Measurements from ENCODE around the gene DCDC1. TPM values are rescaled to one million over a fixed set of nuclear protein-coding genes. Genes with fewer than 3 reads are reported as not detected.

DCDC1 gene
- polyA plus RNA-seq, 5 donors, result 1.7 to 3.2 (median 2.6) TPM

DNA sequence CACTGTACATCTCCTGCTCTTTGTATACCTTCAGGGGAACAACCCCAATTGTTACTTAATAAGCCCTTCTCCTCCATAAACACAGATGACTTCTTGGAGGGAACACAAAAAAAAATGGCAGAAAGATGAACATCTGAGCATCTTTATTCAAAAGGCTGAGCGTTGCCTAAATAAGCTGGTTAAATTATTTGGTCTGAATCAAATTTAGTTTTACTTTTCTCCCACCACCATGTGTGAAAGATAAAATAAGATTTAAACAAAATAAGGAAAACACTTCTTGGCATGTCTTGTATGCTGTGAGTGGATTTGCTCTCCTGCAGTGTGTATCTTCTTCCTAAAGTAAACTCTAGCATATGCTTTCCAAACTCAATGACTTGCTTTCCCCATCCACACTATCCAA, 137.9 kb downstream of the DCDC1 start:
- DNase-seq, result no peak

DNA sequence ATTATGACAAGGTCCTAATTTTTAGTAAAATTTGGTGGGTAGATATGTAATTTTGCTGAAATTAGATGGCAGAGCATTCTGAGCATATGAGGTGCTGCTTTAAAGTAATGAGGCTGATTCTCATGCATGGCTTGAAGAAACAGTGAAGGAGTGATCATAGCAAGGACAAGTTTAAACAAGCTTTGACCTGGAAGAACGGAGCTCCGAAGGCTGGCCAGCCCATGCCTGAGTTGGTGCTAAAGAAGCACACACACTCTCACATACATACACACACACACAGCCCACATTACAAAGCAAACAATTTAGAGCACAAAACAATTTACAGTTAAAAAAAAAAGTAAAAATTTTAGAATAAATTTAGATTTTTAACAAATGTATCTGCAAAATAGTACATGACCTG, 150.7 kb downstream of the DCDC1 start:
- DNase-seq, result no peak

DNA sequence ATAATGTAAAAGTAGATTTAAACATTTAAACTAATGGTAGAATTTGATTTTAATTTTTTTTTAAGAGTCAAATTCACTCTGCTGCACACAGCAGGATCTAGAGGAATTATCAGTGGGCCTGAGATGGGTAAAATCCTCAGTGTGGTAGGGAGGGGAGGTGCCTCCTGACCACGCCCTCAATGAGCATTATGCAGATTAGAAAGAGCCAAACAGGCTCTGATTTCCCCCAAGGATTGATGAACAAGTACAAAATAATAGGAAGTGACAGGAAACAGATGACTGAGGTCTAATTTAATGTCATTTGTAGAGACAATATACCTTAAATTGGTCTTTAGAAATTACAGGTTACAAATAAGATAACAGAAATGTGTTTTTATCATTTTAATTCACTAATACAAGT, 155.2 kb downstream of the DCDC1 start:
- DNase-seq, result no peak

DNA sequence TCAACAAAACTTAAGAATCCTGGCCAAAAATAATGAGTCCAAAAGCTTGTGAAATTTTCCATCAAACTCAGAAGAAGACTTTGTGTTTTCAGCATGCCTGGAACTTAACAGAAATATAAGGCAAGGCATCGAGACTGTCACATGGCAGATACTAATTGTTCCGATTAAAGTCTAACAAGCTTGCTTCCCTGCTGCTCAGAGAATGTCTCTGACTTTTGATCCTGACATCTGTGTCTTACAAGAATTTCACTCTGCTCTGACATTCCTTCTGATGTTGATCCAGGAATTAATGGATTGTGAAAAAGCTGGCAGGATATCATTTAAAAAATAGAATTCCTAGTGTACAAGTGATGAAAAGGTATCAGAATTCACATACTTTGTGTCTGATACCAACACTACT, 170.2 kb downstream of the DCDC1 start:
- DNase-seq, result peak; percentile 3 to 8

DNA sequence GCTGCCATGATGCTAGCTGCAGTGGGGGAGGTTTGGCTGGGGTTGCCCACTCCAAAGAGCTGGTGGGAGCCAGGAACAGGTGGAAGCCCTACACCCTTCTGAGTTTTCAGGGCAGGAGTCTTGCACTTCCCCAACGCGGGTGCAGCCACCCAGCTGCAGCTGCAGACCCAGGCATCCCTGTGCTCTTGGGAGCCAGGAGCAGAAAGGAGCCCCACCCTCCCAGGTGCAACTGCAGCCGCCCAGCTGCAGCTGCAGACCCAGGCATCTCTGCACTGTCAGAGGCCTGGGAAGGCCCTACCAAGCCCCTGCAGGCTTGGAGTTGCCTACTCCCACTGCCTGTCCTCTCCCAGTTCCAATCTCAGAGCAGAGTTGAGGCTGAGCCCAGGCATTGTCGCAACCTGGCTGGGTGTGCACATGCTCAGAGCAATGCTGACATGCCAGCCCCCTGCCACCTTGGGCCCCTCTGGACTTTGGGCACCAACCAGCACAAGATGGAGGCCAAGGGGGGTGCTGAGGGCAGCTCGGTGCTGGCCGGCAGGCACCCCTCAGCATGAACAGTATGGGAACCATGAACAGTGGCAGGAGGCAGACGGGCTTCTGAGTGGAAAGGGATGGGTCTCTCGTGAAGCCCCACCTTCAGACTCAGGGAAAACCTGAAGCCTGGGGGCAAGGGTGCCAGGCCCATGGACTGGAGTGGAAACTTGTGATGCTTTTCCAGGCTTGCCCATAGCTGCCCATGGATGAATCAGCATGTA, 195.4 kb downstream of the DCDC1 start:
- DNase-seq, result no peak

DNA sequence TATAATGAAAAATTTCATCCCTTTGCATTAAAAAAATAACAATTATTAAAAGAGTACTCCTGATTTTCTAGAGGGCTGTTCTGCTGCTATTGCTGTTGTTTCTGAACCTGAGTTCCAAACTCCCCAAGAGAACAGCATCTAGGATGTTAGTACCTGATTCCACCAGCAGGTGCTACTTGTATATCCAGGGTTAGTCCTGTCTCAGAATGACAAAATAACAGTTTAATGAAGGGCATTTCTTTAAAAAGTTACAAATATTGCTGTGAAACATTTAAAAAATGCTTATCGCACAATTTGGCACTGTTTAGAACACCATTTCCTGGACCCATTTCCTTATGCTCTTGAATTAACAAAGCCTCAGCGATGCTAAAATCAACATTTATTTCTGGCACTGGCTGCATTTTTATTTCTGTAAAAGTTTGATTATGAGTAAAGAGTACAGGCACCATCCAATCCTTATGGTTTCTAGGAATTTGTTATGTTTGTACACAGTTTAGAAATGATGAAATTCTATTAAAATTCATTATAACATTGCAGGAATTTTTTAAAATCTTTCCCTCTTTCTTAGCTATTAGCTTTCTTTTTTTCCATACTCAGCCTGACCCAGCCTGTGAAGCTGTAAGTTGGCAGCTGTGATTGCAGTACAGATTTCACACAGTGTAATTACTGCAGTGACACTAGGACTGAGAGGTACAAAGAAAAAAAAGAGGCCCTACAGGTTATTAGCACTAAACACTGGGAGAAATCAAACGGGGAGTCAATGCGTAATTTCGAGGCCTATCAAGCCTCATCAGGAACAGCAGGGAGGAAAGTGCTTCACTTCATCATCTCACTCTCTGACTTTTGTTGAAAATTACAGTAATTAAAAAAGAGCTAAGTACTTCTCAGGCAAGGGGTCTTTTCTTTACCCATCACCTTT, 208.8 kb downstream of the DCDC1 start:
- peak in 1 of 2 donors; percentile 8 for DNase-seq

DNA sequence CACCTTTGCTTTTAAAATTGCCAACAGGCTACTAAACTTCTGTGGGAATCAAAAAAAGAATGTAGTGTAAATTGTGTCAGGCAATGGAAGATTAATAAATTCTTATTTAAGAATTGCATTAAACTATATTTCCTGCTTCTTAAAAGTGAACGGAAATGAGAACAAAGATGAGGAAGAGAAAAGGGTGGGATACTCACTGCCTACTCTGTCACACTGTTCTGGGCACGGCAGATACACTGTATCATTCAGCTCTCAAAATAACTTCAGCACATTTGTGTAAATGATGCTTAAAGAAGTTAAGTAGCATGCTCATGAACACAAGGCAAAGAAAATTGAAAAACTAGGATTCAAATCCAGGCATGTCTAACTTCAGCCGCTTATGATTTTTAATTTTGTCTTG, 218.7 kb downstream of the DCDC1 start:
- DNase-seq, result no peak

DNA sequence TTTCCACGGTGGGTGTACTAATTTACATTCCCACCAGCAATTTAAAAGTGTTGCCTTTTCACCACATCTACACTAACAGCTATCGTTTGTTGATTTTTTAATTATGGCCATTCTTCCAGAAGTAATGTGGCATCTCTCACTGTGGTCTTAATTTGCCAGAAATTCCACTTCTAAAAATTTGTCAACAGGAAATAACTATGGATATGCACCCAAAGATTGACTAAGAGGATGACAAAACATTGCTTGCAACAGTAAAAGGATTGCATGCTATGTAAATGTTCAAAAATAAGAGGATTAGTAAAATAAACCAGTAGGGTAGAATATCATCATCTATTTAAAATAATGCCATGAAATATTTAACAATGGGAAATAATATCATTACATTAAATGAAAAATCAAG, 219.5 kb downstream of the DCDC1 start:
- DNase-seq, result no peak

DNA sequence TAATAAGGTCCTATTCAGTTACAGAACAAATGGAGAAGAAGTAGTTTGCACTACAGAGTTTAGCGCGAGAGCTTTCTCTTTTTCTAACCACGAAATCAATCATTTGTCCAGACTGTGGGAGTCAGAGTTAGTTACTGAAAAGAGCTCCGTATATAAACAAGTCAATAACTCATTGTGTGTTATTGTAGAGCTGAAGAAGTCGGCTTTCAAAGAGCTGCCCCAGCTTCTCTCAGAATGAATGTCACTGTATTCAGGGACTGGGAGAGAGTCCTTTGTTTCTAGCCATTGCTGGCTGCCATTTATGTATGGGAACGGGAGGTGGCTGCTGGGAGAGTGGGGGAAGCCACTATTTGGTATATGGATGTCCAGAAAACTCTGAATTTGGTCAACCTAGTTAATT, 227.8 kb downstream of the DCDC1 start:
- DNase-seq, result no peak

DNA sequence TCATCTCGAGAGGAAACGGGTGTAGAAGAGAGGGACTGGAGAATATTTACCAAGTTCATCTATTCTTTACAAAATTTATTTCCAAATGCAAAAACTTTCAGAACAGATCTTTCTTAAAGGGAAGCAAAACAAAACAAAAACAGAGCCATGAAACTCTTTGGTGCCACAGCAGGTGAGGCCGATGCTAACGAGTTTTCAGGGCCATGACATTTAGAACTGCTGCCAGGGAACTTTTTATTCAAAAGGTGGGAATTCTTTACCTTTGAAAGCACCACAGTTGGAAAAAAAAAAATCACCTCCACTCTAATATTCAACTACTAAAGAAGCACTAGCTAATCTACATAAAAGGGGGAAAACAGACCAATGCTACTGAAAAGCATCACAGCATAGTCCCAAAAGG, 230.1 kb downstream of the DCDC1 start:
- DNase-seq, result no peak

DNA sequence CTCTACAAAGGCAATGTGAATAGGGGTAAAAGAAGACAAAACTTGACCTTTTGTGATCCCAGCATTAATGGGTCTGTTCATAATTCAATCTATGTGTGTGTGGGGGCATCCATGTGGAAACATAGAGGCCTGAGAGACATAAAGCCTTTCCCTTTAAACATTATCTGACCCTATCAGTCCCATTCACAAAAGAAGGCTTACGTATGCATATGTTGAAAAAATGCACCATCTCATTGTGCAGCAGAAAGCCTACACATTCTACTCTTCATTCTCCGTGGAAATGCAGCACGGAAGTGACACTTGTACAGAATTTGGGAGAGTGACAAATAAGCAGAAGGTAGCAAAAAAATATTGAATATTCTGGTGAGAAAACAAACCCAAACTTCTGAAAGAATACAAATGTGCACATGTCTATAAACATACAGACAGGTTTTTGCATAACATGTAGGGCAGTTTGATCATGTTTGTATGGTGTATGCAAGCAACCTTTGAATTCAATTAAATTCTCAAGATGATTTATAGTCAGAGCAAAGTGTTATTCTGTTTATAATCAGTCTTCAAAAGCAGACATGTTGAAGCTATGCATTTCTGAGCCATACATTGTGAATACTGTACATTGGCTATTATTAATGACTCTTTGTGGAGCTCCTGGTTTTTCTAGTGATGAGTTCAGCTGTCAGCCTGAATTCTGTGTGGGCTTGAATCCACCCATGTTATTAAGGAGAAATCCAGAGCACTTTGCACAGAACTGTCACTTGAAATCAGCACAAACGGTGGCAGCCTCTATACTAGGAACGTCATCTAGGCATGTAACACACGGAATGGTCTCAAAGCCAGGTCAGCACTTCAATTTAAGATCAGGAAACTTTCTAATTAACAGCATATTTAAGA, 236.8 kb downstream of the DCDC1 start:
- no peak for DNase-seq

DNA sequence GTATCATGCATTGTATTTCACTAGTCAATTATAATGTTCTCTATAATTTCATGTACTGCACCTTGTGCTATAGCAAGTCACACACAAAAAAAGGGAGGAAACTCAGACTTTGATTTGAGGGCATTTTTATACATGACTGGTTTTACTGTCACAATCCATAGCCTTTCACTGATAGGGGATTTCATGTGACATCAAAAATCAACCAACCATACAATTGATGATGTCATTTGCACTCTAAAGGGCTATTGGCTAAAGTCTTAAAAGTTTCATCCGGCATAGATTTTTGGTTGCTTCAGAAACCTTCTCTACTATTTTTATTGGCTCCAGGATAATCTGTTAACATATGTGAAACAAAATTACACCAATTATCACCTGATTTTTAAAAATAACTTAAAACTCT, 237.8 kb downstream of the DCDC1 start:
- no peak for DNase-seq

DNA sequence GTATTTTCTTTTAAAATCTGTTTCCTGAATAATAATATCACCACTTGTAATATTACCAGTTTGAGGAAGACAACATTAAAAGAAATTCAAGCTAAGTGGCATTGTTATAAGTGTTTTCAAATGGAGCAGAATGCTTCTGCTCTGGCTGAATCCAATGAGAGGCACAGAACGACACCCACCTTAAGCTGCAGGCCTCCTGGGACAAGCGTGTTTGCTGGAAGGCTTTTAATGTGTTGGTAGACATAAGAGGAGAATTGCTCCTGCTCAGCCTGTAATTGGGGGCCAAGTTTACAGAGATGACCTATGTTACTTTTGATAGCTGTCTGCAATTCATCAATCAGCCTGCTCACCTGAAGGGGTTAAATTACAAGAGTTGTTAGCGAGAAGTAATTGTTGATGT, 242.2 kb downstream of the DCDC1 start:
- DNase-seq, result no peak

DNA sequence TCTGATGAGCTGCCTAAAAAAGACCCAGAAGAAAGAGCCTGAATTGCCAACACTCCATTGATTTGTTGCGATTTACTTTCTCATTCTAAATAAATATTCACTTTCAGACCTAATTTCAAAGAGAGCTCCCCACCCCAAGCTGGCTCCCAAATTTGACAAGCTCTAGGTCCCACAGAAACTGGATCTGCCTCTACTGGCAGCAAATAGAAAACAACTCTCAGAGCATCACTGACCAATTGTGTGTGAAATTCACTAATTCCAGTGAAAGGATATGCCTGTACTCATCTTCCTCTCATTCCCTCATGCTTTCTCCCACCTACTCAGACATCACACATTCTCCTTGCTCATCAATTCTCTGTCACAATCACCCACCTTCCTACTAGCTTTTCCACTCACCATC, 249.1 kb downstream of the DCDC1 start:
- DNase-seq, result no peak

DNA sequence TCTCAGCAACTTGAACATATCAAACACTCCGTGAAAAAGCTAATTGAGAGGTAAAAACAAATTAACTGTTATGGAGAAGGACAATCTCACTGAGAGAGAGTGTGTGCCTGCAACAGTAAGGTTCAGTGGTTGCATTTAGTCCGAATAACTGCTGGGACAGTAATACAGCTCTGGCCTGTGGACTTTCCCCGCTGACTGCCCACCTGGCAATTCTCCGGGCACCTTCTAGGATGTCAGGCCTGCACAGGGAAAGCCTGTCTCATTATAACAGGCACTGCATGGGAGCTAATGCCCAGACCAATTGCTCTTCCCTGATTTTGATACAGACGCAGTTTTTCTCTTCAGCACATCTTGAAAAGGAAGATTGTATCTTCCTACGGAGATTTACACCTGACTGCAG, 251.0 kb downstream of the DCDC1 start:
- DNase-seq, result no peak

DNA sequence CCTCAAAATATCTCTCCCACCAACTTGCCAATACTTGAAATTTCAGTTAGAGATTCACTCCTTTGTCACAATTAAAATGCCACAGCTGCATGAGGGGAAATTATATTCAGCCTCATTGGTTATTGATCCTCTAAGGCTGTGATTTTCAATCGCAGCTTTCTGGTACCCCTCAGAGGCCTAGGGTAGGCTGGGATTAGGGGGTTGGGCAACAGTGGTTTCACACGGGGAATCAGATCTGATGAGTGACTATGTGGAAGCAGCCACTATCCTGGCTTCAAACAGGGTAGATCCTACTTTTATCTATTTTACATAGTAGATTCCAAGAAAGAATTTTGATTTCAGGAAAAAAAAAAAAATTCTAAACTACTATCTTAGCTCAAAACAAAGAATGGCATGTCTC, 252.5 kb downstream of the DCDC1 start:
- DNase-seq, result no peak

DNA sequence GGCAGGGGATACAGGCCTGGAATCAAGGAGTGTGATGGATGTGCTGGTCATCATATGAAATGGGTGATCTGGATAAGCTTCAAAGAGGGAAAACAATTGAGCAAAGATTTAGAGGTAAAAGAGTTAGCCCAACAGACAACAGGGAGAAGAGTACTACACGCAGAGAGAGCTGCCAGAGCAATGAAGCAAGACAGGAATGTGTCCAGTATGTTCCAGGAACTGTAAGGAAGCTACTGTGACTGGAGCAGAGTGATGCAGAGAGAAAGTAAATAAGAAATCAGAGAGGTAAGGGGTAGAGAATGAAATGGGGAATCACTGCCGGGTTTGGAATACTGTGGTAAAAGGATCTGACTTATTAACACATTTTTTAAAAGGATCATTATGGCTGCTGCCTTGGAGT, 255.1 kb downstream of the DCDC1 start:
- no peak for DNase-seq

DNA sequence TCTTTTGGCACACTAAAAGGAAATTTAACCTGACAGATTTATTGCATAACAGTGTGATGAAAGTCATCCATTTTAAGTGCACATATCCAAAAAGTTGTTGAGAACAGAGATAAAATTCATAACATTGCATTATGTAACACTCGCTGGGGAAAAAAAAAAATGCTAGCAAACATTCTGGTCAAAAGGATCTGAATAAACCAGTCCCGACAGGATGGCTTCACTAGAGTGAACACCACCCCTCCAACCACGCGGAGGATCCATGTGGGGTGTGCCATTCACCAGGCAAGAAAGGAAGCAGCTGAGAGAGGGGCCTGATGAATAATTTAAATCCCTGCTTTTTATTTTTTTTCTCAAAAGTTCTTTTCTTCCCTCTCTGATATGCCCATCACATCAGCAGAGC, 258.7 kb downstream of the DCDC1 start:
- no peak for DNase-seq

DNA sequence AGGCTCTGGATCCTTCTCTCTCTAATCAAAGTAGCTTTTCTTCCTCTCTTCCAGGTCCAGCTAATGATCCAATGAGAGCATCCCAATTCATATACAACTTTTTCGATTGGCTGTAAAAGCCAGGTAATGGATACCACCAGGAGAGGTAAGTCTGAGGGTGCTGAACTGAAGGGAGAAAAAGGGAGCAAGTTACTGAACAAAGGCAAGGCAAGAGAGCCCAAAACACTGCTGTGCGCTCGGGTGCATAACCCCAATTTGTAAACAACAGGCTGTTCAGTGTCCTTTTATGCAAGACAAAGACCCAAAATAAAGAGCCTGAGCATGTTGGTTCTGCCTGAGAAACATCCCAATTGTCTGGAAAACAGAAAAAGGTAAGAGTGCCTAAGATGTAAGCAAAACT, 260.1 kb downstream of the DCDC1 start:
- no peak for DNase-seq

DNA sequence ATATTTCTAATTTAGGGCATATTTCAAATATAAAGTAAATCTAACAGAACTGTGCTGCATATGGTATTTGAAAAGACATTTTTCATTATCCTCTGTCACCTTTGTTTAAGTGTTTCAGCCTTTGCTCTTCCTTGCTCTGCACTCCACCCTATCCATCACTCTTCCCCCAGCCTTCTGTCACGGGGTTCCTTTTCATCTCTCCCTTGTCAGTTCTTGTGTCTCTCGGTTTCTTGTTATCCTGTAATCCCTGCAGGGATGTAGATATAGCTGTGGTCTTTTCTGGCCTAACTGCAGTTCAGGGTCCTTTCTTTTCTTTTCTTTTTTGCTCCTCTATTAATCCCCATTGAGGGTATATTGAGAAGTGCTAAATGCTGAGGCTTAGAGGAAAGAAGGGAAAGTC, 261.9 kb downstream of the DCDC1 start:
- no peak for DNase-seq

DNA sequence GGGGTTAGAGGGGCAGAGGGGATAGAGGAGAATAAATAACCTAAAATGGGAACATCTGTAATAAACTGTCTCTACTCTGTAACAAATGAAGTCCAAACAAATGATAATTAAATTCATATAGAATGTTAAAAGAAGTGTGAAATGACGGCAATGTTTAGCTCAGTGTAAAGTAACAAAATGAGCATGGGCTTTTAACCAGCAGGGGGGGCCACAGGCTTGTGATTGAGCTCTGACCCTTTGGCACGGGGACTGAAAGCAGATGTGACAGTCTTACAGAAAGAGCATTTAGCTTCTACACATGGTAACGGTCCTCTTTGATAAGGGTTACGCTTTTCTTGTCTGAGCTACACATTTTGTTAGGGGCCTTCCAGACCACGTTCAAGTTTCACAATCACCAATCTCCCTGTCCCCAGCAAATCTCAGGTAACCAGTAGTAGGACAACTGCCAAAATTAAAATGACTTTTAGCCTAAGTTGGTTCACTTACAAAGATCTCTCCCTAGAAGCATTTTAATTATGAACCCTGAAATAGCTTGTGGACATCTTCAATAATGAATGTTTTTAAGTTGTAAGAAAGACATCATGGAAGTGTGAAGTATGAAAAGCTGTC, 262.5 kb downstream of the DCDC1 start:
- DNase-seq, result peak; percentile 33 to 52

DNA sequence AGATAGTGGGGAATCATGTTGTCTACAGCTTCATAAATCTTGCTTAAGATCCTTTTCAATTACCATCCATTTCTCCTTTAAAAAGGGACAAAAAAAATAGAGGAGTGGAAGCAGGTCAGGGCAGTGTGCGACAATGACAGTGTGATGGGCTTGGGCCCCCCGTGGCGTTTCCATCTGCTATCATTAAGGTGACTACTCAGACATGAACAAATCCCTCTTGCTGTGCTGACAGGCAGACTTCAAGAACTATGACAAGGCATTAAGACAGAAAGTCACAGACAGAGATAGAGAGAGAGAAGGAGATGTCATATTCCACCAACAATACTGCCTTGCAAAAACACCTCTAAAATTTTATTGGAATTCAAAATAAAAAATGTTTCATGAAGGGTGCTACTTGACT, 263.2 kb downstream of the DCDC1 start:
- no peak for DNase-seq

Measured in right lung (tissue), 5 donors.